HG02884 (cell line): ENCODE data around the gene RACGAP1.

Experiments used
- ATAC-seq: cut with Tn5 transposase; IDR thresholded peaks from one replicate; pipeline ENCODE4 v1.9.1; 2021; ENCODE audit warnings: mild to moderate bottlenecking, moderate library complexity; ENCODE audit not compliant: unreplicated experiment

Gene RACGAP1

DNA sequence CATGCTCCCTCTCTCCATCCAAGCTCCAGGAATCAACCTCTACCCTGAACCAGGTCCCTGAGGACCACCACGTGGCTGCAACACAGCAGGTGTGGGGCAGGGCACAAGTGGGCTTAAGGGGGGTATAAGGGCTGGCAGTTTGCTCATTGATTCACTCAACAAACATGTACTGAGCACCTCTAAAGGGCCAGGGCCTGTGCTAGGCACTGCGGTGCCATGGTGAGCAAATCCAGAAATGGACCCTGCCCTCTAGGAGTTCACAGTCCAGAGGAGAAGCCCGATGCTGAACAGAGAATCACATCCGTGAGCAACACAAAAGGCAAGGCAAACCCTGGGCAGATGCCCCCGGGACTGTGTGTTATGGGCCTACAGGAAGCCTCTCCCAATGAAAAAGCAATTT is 81.2 kb downstream of the RACGAP1 start:
- no peak for ATAC-seq

DNA sequence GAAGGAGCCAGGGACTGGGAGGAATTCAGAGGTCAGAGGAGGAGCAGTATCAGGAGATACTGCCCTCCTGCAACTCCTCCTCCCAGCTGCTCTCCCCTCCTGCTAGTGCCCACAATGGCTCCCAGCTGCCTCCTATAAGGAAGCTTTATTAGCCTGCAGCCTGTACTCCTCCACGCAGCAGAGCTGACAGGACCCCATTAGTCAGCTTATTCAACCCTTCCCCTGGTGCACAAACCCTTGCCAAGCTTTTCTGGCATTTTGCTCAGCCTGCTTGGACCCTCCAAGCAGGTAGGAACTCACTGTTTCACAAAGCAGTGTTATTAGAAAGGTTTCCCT is 81.7 kb downstream of the RACGAP1 start:
- no peak for ATAC-seq

DNA sequence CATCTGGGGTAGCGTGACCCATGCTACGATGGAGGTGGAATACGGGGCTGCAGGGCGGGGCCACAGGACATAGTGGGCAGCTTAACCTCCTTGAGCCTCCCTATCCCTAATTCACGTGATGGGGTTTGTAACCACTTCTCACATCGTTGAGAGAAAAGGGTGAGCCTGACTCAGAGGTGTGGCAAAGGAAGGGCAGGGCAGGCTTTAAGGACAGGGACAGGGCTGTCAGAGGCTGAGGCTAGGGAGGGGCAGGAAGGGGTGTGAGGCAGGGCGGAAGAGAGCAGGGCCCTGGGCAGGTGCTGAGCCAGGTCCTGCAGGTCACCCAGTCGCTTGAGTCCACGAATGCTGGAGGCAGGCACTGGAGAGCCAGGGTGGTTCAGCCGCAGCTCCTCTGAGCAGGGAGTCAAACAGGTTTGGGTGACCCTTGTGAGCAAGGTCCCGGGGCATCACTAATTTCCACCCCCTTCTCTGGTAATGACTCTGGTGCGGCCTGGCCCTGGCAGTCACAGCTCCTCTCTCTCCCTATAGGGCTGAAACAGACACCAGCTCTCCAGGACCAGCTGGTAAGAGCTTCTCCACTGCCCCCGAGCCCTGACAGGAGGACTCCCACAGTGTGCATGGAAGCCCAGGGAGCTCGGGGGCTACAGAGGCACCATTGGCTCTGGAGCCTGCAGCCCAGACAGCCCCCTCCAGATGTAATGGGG is 82.2 kb downstream of the RACGAP1 start:
- ATAC-seq, result no peak

DNA sequence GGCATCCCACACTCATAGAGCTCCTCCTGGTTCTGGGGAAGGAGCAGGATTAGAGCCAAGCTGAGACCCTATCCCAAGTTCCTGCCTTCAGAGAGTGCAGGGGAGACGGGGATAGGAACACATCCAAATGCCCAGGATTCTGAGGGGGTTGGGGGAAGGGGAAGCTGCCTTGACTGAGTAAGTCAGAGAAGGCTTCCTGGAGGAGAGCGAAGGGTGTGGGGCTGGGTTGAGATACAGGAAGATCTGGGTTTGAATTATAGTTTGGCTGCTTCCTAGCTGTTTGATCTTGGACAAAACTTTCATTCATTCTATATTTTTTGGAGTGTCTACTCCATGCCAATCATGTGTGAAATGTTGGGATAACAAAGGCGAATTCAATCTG is 82.8 kb downstream of the RACGAP1 start:
- no peak for ATAC-seq

DNA sequence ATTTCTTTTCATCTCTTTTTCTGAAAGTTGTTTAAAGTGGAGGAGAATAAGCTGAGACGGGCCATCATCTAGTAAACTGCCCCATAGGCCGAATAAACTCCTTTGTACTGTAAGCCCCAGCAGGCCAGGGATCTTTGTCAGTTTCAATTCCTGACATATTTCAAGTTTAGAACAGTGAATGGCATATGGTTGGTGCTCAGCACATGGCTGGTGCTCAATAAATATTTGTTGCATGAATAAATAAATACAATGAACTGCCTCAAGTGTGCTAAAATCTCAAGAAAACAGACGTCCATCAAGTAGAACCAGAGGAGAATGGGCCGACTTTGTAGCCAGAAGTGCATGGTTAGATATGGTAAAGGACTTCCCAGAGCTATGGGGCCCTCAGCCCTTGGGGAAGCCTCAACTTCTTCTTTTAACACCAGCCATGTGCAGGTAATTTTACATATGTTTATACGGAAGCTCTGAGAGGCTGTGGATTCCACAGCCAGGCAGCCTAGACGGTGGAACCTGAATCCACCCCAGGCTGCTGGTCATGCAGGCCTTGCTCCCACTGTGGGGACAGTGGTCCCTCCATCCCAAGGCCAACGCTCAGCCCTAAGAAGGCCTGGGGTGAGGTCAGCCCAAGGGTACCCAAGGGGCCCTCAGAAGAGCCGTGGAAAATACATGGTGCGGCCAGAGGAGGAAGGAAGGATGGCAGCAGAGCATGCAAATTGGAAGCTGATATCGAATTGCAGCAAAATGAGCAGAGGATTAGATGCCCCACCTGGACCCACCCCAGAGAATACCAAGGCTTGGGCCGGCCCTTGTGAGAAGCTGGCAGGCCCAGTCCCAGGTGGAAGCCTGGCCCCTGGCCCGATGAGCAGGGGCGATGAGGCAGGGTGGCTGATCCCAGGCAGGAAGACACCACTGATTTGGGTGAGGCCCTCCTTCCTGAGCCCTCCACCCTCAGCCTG is 83.5 kb downstream of the RACGAP1 start:
- no peak for ATAC-seq

DNA sequence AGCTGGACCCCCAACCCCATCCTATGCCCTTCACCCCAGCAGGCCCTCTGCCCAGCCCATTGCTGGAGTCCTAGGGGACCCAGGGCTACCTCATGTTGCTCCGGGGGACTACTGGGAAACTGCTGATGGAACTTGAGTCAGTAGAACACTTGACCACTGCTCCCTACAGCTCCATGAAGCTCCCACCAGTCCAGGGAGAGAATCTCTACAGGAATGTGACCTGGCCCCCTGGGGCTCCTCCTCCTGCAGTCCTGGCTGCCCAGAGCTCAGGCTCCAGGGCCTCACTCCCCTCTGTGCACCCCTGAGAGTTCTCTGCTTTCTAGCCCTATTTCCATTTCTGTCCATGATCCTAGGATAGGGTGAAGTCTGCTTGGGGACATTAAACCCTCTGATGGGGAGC is 85.6 kb downstream of the RACGAP1 start:
- no peak for ATAC-seq

DNA sequence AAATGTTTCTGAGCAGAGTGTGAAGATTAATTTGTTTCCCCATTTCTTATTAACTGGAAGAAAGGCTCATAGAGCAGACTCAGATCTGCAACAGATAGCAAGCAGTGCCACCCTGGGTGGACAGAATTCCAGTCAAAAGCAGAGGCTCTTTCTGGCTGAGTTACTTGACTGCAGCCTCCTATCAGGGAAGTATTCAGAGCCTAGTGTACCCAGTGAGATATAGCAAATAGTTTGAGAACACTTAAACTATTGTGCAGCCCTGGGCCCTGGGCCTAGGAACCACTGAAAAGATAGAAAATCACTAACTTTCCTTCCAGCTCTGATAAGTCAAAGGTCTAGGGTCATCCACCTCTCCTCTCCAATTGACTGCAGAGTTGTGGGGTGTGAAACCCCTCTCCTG is 86.0 kb downstream of the RACGAP1 start:
- no peak for ATAC-seq
